Activated CD4-positive, alpha-beta memory T cell treated with anti-CD3 and anti-CD28 coated beads for 36 hours (primary cell): ENCODE results near the gene CRTAC1. TPM values are rescaled to one million over a fixed set of nuclear protein-coding genes. Genes with fewer than 3 reads are reported as not detected.
"Not testable (repeated sequence)": the region's sequence is repeated elsewhere in the genome, so short reads cannot be mapped to it uniquely, and the experiment has no call there.

Experiments used
- CTCF ChIA-PET: fragments of 350-600 bp; sonication (Branson Sonifier 250); formaldehyde crosslinking; loops from one replicate; lab custom pipeline; 2021; ENCODE audit warnings: antibody characterized with exemption, inconsistent platforms; lab: Charles Lee
- POLR2A ChIA-PET: fragments of 350-600 bp; sonication (Branson Sonifier 250); formaldehyde crosslinking; loops from one replicate; lab custom pipeline; 2021; ENCODE audit warnings: antibody characterized with exemption; lab: Charles Lee
- DNase-seq: peaks from one replicate; pipeline ENCODE4 v3.0.0-alpha.2; 2020
- H3K27ac Mint-ChIP-seq: one replicate; pipeline ENCODE4 v1.8.0; 2021; ENCODE audit warnings: mixed read lengths
- H3K27me3 Mint-ChIP-seq: one replicate; pipeline ENCODE4 v1.8.0; 2021; ENCODE audit warnings: mixed read lengths
- H3K36me3 Mint-ChIP-seq: one replicate; pipeline ENCODE4 v1.8.0; 2021; ENCODE audit warnings: mixed read lengths
- H3K4me1 Mint-ChIP-seq: one replicate; pipeline ENCODE4 v1.8.0; 2021; ENCODE audit warnings: low read depth, mixed read lengths
- H3K4me3 Mint-ChIP-seq: one replicate; pipeline ENCODE4 v1.8.0; 2021; ENCODE audit warnings: mild to moderate bottlenecking, mixed read lengths
- H3K9me3 Mint-ChIP-seq: one replicate; pipeline ENCODE4 v1.8.0; 2021; ENCODE audit warnings: mixed read lengths
- intact Hi-C: fragments of 100-400 bp; cut with micrococcal nuclease; formaldehyde crosslinking; loops from one replicate; pipeline ENCODE4 v1.15.1; 2023
- total RNA-seq, 2 experiments: library from RNA; stranded (reverse); gene quantifications; one replicate each; pipeline ENCODE4 v1.2.3, GENCODE V29; 2021

CRTAC1 gene
- total RNA-seq, 2 experiments from 2014 or later, result not detected

DNA sequence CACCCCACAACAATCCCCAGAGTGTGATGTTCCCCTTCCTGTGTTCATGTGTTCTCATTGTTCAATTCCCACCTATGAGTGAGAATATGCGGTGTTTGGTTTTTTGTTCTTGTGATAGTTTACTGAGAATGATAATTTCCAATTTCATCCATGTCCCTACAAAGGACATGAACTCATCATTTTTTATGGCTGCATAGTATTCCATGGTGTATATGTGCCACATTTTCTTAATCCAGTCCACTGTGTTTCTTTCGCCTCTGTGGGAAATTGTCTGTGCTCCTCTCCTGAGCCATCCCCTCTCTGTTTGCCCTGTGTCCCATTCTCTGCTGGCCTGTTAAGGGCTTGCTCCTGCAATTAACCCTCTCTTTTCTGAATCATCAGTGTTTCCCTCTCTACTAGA is 186.4 kb downstream of the CRTAC1 start:
- H3K27me3 Mint-ChIP-seq, intact Hi-C loops, CTCF ChIA-PET, H3K36me3 Mint-ChIP-seq, POLR2A ChIA-PET, H3K9me3 Mint-ChIP-seq, DNase-seq, H3K27ac Mint-ChIP-seq, H3K4me3 Mint-ChIP-seq: not testable (repeated sequence)
- peaks cover 11% of the 10 kb centered on the region for H3K4me1 Mint-ChIP-seq

GRCh38 chr10:97843281-97843671 is 187.1 kb downstream of the CRTAC1 start:
- POLR2A ChIA-PET, result no interaction called here
- intact Hi-C loops, result no loop called here
- no peak overlapping the region for H3K27ac Mint-ChIP-seq
- CTCF ChIA-PET, result no interaction called here
- H3K4me1 Mint-ChIP-seq, result peaks cover 9% of the 10 kb centered on the region
- H3K36me3 Mint-ChIP-seq, result no peaks in the 10 kb centered on the region
- DNase-seq, result no peak
- H3K27me3 Mint-ChIP-seq, result no peaks in the 10 kb centered on the region
- no peak overlapping the region for H3K4me3 Mint-ChIP-seq
- no peaks in the 10 kb centered on the region for H3K9me3 Mint-ChIP-seq

- CTCF ChIA-PET, result no interaction called here
- Mint-ChIP-seq H3K4me1 (peaks cover 9% of the 10 kb centered on the region), H3K4me3 (no peak overlapping the region), H3K9me3 (no peaks in the 10 kb centered on the region), H3K27me3 (no peaks in the 10 kb centered on the region), H3K27ac (no peak overlapping the region), H3K36me3 (no peaks in the 10 kb centered on the region)
- intact Hi-C loops, result no loop called here
- POLR2A ChIA-PET, result no interaction called here
- DNase-seq, result no peak
These were observed 187.7 kb downstream of the CRTAC1 start for GRCh38 chr10:97842656-97843280.

- H3K27me3 Mint-ChIP-seq, POLR2A ChIA-PET, H3K9me3 Mint-ChIP-seq, H3K4me1 Mint-ChIP-seq, H3K4me3 Mint-ChIP-seq, H3K36me3 Mint-ChIP-seq, CTCF ChIA-PET, intact Hi-C loops, H3K27ac Mint-ChIP-seq, DNase-seq: not testable (repeated sequence)
These were observed 188.3 kb downstream of the CRTAC1 start for GRCh38 chr10:97842114-97842513.

GRCh38 chr10:97841166-97841565 is 189.3 kb downstream of the CRTAC1 start:
- H3K36me3 Mint-ChIP-seq, POLR2A ChIA-PET, H3K4me3 Mint-ChIP-seq, H3K27ac Mint-ChIP-seq, H3K27me3 Mint-ChIP-seq, H3K9me3 Mint-ChIP-seq, CTCF ChIA-PET, DNase-seq, intact Hi-C loops, H3K4me1 Mint-ChIP-seq: not testable (repeated sequence)

GRCh38 chr10:97838091-97838490 is 192.3 kb downstream of the CRTAC1 start:
- ChIA-PET POLR2A (no interaction called here), CTCF (no interaction called here)
- Mint-ChIP-seq H3K9me3 (no peaks in the 10 kb centered on the region), H3K4me1 (peaks cover 9% of the 10 kb centered on the region), H3K4me3 (no peak overlapping the region), H3K27ac (no peak overlapping the region), H3K27me3 (no peaks in the 10 kb centered on the region), H3K36me3 (no peaks in the 10 kb centered on the region)
- DNase-seq, result no peak
- intact Hi-C loops, result no loop called here

DNA sequence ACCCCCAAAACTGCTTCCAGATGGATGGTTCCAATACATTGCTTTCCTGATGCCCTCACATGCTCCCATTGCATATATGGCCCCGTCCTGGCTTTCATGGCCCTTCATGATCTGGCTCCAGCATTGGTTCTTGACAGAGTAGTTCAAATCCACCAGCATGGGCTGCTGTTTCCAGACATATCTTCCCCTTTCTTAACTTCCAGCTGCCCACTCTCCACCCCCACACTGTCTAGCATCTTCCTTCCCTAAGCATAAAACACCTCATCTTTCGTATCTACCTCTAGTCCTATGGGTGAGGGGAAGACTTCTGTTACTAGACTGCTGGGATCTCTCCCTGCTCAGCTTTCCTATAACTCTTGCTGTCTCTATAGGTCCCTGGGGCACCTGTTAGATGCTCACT is 194.0 kb downstream of the CRTAC1 start:
- Mint-ChIP-seq H3K27ac (no peak overlapping the region), H3K27me3 (no peaks in the 10 kb centered on the region), H3K9me3 (no peaks in the 10 kb centered on the region), H3K4me1 (peaks cover 9% of the 10 kb centered on the region), H3K36me3 (no peaks in the 10 kb centered on the region), H3K4me3 (no peak overlapping the region)
- POLR2A ChIA-PET, result no interaction called here
- intact Hi-C loops, result no loop called here
- CTCF ChIA-PET, result no interaction called here
- DNase-seq, result no peak

DNA sequence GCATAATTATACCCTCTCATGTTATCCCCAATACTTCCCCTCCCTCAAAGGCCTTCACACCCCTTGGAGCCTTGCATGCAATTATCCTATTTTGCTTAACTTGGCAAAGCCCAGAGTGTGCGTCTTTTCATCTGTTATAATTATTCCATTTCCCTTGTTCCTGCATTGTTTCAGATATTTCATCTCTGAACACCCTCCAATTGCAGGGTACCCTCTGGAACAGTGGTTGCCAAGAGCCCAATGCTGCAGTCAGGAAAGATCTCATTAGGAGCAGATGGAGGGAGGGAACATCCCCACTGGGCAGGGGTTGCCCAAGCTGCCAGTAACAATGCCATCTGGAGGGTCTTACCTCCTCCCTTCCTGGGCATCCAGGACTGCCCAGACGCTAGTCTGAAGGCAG is 199.2 kb downstream of the CRTAC1 start:
- Mint-ChIP-seq H3K9me3 (no peaks in the 10 kb centered on the region), H3K4me3 (no peak overlapping the region), H3K36me3 (no peaks in the 10 kb centered on the region), H3K4me1 (peaks cover 20% of the 10 kb centered on the region), H3K27me3 (no peaks in the 10 kb centered on the region), H3K27ac (no peak overlapping the region)
- DNase-seq, result no peak
- ChIA-PET POLR2A (no interaction called here), CTCF (interaction anchor here (1.0 to 1.6 kb wide), 2 partner anchors 39 to 215 kb away, joined by 3 to 4 read pairs; no protein-coding TSS in a partner anchor)
- intact Hi-C loops, result no loop called here

DNA sequence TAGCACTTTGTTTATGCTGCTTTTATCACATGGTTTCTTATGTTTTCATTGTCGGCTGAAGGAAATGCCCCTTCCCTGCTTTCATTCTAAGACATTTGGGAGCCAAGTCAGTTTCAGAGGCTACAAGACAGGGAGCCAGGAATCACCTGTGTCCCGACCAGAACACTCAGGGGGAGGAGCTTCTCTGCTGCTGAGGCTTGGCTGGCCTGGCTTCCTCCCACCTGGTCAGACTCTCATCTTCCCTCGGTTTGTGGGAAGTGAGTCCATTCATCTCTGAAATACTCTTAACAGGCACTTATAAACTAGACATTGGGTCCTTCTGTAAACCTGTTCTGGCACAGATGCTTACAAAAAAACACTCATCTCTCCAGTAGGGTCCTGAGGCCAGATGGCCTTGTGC is 200.4 kb downstream of the CRTAC1 start:
- intact Hi-C loops, result no loop called here
- Mint-ChIP-seq H3K36me3 (no peaks in the 10 kb centered on the region), H3K4me1 (peaks cover 20% of the 10 kb centered on the region), H3K27me3 (no peaks in the 10 kb centered on the region), H3K4me3 (no peak overlapping the region), H3K27ac (no peak overlapping the region), H3K9me3 (no peaks in the 10 kb centered on the region)
- ChIA-PET CTCF (interaction anchor here (0.8 to 1.6 kb wide), 3 partner anchors 38 to 216 kb away, joined by 3 to 6 read pairs (median 4); no protein-coding TSS in a partner anchor), POLR2A (no interaction called here)
- DNase-seq, result no peak

DNA sequence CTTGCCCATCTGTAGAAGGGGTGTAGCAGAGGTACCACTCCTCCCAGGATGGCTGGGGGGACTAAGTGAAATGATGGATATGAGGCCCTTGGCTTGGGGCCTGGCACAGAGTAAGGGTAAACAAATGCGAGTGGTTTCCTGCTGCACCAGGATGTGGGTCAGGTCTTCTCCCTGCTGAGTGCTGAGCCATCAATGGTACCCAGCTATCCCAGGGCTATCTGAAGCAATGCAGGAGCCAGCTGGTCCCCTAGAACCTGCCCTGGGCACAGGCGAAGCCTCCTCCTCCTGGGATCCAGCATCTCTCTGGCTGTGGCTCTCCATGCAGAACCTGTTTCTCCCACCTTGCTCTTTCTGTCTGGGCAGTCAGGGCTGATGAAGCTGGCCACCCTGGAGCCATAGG is 201.7 kb downstream of the CRTAC1 start:
- Mint-ChIP-seq H3K4me3 (no peak overlapping the region), H3K9me3 (no peaks in the 10 kb centered on the region), H3K36me3 (no peaks in the 10 kb centered on the region), H3K27me3 (no peaks in the 10 kb centered on the region), H3K27ac (no peak overlapping the region), H3K4me1 (peaks cover 20% of the 10 kb centered on the region)
- POLR2A ChIA-PET, result no interaction called here
- DNase-seq, result peak; percentile 20
- CTCF ChIA-PET, result interaction anchor here (0.7 to 1.3 kb wide), 2 partner anchors 11 to 41 kb away, joined by 3 to 6 read pairs; no protein-coding TSS in a partner anchor
- intact Hi-C loops, result no loop called here

DNA sequence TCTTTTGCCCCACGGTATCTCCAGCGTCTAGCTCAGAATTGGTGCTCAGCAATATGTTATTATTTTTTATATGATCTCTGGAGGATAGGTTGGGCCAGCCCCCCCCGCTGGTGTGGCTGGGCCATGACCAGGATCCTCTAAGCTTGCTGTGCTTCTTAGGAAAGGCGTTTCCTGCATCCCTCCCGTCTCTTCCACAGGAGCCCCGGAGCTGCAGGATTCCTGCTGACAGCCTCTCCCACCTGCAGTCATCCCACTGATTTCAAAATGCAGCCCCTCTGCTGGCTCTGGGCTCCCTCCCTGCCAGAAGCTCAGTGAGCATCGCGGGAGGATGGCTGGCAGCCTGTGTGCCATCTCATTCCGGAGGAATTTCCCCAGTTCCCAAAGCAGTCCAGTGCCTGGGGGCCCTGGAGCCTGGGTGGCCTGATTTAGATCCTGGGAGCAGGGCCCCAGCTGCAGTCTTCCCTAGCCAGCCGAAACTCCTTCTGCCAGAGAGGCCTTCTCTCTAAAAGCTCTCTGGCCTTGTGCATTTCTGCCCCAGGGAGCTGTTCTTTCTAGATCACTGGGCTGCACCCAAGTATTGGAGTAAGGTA is 202.6 kb downstream of the CRTAC1 start:
- Mint-ChIP-seq H3K27me3 (no peaks in the 10 kb centered on the region), H3K9me3 (no peaks in the 10 kb centered on the region), H3K27ac (no peak overlapping the region), H3K4me1 (peaks cover 20% of the 10 kb centered on the region), H3K4me3 (no peak overlapping the region), H3K36me3 (no peaks in the 10 kb centered on the region)
- POLR2A ChIA-PET, result interaction anchor here (0.5 to 0.6 kb wide), 2 partner anchors 12 to 49 kb away, joined by 3 to 4 read pairs; no protein-coding TSS in a partner anchor
- no peak for DNase-seq
- CTCF ChIA-PET, result no interaction called here
- intact Hi-C loops, result no loop called here

GRCh38 chr10:97826892-97827291 is 203.5 kb downstream of the CRTAC1 start:
- ChIA-PET POLR2A (interaction anchor here (0.6 kb wide), 1 partner anchor 13 kb away, joined by 4 read pairs; no protein-coding TSS in a partner anchor), CTCF (no interaction called here)
- no peak overlapping the region for H3K27ac Mint-ChIP-seq
- no peaks in the 10 kb centered on the region for H3K9me3 Mint-ChIP-seq
- intact Hi-C loops, result no loop called here
- no peak for DNase-seq
- H3K4me1 Mint-ChIP-seq, result peaks cover 20% of the 10 kb centered on the region
- no peaks in the 10 kb centered on the region for H3K27me3 Mint-ChIP-seq
- H3K4me3 Mint-ChIP-seq, result no peak overlapping the region
- no peaks in the 10 kb centered on the region for H3K36me3 Mint-ChIP-seq
